HepG2 (cell line): ENCODE data around the gene DRAP1. TPM values are rescaled to one million over a fixed set of nuclear protein-coding genes. Genes with fewer than 3 reads are reported as not detected.
A peak's percentile ranks its signal among the peaks of the same experiment; 100 is the strongest.

Source experiments
- FOXA1 ChIP-seq, 2 experiments: fragments of 450-650 bp in 1 of 2; sonication (generic) in 1 of 2; formaldehyde crosslinking in 1 of 2; IDR thresholded peaks; 2 replicates each; pipeline versions ENCODE4 v1.4.0 to v1.6.1; 2016 to 2020; ENCODE audit warnings: missing genetic modification reagents in 1 of 2
- GTF2F1 ChIP-seq: fragments of 150-350 bp; IDR thresholded peaks from 2 replicates; pipeline ENCODE4 v1.6.1; 2014; ENCODE audit warnings: low read length
- MAFF ChIP-seq: IDR thresholded peaks from 2 replicates; pipeline ENCODE4 v1.6.1; 2011; ENCODE audit warnings: low read depth, low read length, improper control_type of control experiment
- NFE2 ChIP-seq: sonication (generic); formaldehyde crosslinking; IDR thresholded peaks from 2 replicates; pipeline ENCODE4 v1.4.0; 2020; ENCODE audit warnings: missing genetic modification reagents
- SRY ChIP-seq: sonication (generic); formaldehyde crosslinking; IDR thresholded peaks from 2 replicates; pipeline ENCODE4 v1.8.0; 2022; ENCODE audit warnings: mild to moderate bottlenecking, missing genetic modification reagents
- ZNF17 ChIP-seq: sonication (generic); formaldehyde crosslinking; IDR thresholded peaks from 2 replicates; pipeline ENCODE4 v1.5.0; 2020; ENCODE audit warnings: mild to moderate bottlenecking, missing genetic modification reagents
- ZNF629 ChIP-seq: sonication (generic); formaldehyde crosslinking; conservative IDR thresholded peaks from 2 replicates; pipeline ENCODE4 v1.5.0; 2020; ENCODE audit warnings: missing genetic modification reagents
- ZNF652 ChIP-seq: IDR thresholded peaks from 2 replicates; pipeline ENCODE4 v1.6.1; 2016; ENCODE audit warnings: low read depth, borderline replicate concordance
- ZNF792 ChIP-seq: IDR thresholded peaks from 2 replicates; pipeline ENCODE4 v1.6.1; 2016
- ZSCAN20 ChIP-seq: sonication (generic); formaldehyde crosslinking; IDR thresholded peaks from 2 replicates; pipeline ENCODE4 v1.4.0; 2020; ENCODE audit warnings: missing genetic modification reagents, mild to moderate bottlenecking, borderline replicate concordance
- ZSCAN29 ChIP-seq: sonication (generic); formaldehyde crosslinking; conservative IDR thresholded peaks from 2 replicates; pipeline ENCODE4 v1.4.0; 2020; ENCODE audit warnings: mild to moderate bottlenecking, missing genetic modification reagents
- polyA plus RNA-seq, 8 experiments: library from polyadenylated mRNA; depleted of rRNA in 3 of 8; stranded (reverse) in 7 of 8; unstranded in 1 of 8; fragments of >200 nt; fragmentation: Illumina TruSeq in 4 of 8; extraction: Trizol in 4 of 8; gene quantifications; 2 replicates each; pipeline versions ENCODE4 v1.2.1 to v1.2.3, GENCODE V29; 2011 to 2016; ENCODE audit warnings: low read depth in 4 of 8, missing spikeins in 1 of 8, mixed read lengths in 1 of 8; ENCODE audit not compliant: insufficient read depth in 1 of 8
- total RNA-seq, 5 experiments: library from RNA; depleted of rRNA; stranded (reverse); fragments of >200 nt; fragmentation: Illumina TruSeq; extraction: Trizol; gene quantifications; 2 replicates each; pipeline ENCODE4 v1.2.3, GENCODE V29; 2016; ENCODE audit warnings: low read depth in 1 of 5
- TF ChIP-seq, protein P1 (sequence below): sonication (generic); formaldehyde crosslinking; IDR thresholded peaks from 2 replicates; pipeline ENCODE4 v1.4.0; 2020; ENCODE audit warnings: mild to moderate bottlenecking, missing genetic modification reagents
- TF ChIP-seq, protein P2 (sequence below): sonication (generic); formaldehyde crosslinking; IDR thresholded peaks from 2 replicates; pipeline ENCODE4 v1.5.1; 2020; ENCODE audit warnings: mild to moderate bottlenecking, missing genetic modification reagents, moderate library complexity
- TF ChIP-seq, protein P3 (sequence below): sonication (generic); formaldehyde crosslinking; IDR thresholded peaks from 2 replicates; pipeline ENCODE4 v1.8.0; 2022; ENCODE audit warnings: missing genetic modification reagents, mild to moderate bottlenecking, inconsistent platforms, borderline replicate concordance
- TF ChIP-seq, protein P4 (sequence below): sonication (generic); formaldehyde crosslinking; IDR thresholded peaks from 2 replicates; pipeline ENCODE4 v1.4.0; 2020; ENCODE audit warnings: low read depth, mild to moderate bottlenecking, missing genetic modification reagents
- TF ChIP-seq, protein P5 (sequence below): sonication (generic); formaldehyde crosslinking; IDR thresholded peaks from 2 replicates; pipeline ENCODE4 v1.5.1; 2020; ENCODE audit warnings: missing genetic modification reagents, mild to moderate bottlenecking, borderline replicate concordance

DRAP1 gene
- total and polyA plus RNA-seq, 2 of the 13 experiments (the other 11 are each of a cell fraction or from before 2014, with no cell fraction given): 46.8 to 52.3 TPM

DNA sequence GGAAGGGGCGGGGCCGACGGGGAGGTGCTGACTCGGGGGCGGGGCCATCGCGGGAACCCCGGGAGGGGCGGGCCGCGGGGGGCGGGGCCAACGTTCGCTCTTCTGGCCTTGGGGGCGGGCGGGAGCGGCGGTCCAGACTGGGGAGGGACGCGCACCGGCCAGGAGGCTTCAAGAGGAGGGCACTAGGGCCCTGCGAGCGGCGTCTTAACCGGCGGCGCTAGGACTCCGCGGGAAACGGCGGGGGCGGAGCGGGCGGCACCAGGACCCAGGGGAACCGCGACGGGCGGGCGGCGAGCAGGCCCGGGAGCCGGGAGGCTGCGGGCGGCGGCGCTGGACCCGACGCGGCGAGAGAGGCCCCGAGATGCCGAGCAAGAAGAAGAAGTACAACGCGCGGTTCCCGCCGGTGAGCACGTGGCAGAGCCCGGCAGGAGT lies at the start of gene DRAP1 (continued):
- TF ChIP-seq, protein P1, sequence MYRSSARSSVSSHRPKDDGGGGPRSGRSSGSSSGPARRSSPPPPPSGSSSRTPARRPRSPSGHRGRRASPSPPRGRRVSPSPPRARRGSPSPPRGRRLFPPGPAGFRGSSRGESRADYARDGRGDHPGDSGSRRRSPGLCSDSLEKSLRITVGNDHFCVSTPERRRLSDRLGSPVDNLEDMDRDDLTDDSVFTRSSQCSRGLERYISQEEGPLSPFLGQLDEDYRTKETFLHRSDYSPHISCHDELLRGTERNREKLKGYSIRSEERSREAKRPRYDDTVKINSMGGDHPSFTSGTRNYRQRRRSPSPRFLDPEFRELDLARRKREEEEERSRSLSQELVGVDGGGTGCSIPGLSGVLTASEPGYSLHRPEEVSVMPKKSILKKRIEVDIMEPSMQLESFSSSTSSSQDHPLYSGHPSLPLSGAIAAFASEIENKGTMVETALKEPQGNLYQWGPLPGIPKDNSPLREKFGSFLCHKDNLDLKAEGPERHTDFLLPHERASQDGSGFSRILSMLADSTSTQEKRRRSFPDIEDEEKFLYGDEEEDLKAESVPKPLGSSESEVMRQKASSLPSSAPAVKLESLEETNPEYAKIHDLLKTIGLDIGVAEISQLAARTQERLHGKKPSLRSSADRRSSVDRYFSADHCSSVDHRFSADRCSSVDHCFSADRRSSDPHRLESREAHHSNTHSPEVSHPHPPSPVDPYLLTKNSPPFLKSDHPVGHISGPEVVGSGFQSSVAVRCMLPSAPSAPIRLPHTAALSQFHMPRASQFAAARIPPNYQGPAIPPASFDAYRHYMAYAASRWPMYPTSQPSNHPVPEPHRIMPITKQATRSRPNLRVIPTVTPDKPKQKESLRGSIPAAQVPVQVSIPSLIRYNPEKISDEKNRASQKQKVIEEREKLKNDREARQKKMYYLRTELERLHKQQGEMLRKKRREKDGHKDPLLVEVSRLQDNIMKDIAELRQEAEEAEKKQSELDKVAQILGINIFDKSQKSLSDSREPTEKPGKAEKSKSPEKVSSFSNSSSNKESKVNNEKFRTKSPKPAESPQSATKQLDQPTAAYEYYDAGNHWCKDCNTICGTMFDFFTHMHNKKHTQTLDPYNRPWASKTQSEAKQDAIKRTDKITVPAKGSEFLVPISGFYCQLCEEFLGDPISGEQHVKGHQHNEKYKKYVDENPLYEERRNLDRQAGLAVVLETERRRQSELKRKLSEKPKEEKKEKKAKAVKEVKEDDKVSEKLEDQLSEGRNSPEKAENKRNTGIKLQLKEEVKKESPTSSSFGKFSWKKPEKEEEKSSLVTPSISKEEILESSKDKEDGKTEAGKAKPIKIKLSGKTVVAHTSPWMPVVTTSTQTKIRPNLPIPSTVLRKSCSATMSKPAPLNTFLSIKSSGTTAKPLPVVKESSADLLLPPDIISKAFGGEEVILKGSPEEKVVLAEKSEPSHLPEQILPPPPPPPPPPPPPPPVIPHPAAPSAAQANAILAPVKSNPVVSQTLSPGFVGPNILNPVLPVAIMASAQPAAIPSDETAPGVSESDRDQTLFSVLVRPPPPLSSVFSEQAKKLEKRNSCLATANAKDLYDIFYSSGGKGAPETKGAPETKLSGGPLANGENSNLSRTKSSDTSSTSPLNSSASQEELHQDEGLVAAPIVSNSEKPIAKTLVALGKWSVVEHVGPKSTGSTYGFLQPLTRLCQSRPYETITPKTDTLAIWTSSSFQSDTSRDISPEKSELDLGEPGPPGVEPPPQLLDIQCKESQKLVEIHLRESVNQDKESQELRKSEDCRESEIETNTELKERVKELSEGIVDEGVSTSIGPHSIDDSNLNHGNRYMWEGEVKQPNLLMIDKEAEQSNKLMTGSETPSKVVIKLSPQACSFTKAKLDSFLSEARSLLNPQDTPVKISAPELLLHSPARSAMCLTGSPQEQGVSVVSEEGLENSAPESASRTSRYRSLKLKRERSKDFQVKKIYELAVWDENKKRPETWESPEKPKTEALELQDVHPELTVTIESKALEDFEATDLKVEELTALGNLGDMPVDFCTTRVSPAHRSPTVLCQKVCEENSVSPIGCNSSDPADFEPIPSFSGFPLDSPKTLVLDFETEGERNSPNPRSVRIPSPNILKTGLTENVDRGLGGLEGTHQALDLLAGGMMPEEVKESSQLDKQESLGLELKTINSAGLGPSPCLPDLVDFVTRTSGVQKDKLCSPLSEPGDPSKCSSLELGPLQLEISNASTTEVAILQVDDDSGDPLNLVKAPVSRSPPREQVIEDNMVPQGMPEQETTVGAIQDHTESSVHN (CRISPR knock-in tag): no peak
- TF ChIP-seq MAFF (no peak), ZNF629 (no peak), ZNF792 (CRISPR knock-in tag) (peak; percentile 86; the same call in 1 of the 2 replicates), NFE2 (no peak), FOXA1 (IDR thresholded peaks at IDR 0.05) (no peak), FOXA1 (CRISPR knock-in tag; IDR thresholded peaks at IDR 0.05) (peak; percentile 48), ZSCAN20 (CRISPR knock-in tag) (peak; percentile 78; the same call in 1 of the 2 replicates), SRY (no peak), ZNF652 (peak; percentile 52; the same call in 1 of the 2 replicates), GTF2F1 (no peak; the same call in 1 of the 2 replicates), ZNF17 (CRISPR knock-in tag) (no peak), ZSCAN29 (CRISPR knock-in tag) (peak; percentile 58; the same call in 1 of the 2 replicates)
- TF ChIP-seq, protein P2, sequence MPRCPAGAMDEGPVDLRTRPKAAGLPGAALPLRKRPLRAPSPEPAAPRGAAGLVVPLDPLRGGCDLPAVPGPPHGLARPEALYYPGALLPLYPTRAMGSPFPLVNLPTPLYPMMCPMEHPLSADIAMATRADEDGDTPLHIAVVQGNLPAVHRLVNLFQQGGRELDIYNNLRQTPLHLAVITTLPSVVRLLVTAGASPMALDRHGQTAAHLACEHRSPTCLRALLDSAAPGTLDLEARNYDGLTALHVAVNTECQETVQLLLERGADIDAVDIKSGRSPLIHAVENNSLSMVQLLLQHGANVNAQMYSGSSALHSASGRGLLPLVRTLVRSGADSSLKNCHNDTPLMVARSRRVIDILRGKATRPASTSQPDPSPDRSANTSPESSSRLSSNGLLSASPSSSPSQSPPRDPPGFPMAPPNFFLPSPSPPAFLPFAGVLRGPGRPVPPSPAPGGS (CRISPR knock-in tag): 0 out of 2 replicates have a peak, but pooled peaks have one; percentile 36
- TF ChIP-seq, protein P3, sequence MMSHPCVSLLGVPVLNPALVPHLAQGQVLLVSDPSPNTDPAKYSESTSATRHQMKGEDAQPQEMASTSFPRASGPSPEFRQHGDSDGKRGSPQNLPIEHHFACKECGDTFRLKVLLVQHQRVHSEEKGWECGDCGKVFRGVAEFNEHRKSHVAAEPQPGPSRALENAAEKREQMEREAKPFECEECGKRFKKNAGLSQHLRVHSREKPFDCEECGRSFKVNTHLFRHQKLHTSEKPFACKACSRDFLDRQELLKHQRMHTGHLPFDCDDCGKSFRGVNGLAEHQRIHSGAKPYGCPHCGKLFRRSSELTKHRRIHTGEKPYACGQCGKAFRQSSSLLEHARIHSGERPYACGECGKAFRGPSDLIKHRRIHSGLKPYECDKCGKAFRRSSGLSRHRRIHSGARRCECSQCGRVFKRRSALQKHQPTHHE (CRISPR knock-in tag): no peak
- TF ChIP-seq, protein P4, sequence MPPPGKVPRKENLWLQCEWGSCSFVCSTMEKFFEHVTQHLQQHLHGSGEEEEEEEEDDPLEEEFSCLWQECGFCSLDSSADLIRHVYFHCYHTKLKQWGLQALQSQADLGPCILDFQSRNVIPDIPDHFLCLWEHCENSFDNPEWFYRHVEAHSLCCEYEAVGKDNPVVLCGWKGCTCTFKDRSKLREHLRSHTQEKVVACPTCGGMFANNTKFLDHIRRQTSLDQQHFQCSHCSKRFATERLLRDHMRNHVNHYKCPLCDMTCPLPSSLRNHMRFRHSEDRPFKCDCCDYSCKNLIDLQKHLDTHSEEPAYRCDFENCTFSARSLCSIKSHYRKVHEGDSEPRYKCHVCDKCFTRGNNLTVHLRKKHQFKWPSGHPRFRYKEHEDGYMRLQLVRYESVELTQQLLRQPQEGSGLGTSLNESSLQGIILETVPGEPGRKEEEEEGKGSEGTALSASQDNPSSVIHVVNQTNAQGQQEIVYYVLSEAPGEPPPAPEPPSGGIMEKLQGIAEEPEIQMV (CRISPR knock-in tag): peak; percentile 75
- TF ChIP-seq, protein P5, sequence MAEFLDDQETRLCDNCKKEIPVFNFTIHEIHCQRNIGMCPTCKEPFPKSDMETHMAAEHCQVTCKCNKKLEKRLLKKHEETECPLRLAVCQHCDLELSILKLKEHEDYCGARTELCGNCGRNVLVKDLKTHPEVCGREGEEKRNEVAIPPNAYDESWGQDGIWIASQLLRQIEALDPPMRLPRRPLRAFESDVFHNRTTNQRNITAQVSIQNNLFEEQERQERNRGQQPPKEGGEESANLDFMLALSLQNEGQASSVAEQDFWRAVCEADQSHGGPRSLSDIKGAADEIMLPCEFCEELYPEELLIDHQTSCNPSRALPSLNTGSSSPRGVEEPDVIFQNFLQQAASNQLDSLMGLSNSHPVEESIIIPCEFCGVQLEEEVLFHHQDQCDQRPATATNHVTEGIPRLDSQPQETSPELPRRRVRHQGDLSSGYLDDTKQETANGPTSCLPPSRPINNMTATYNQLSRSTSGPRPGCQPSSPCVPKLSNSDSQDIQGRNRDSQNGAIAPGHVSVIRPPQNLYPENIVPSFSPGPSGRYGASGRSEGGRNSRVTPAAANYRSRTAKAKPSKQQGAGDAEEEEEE (CRISPR knock-in tag): no peak
